ENCODE data around the gene IL17C. TPM values are rescaled to one million over a fixed set of nuclear protein-coding genes. Genes with fewer than 3 reads are reported as not detected.

Gene IL17C
- total RNA-seq, 1 donor from 2014 or later, result not detected

- TF ChIP-seq CTCF (IDR thresholded peaks at IDR 0.05), result no peak
- intact Hi-C loops (cut with DNase I), result no loop called here
Measured at GRCh38 chr16:88610909-88611812, 27.2 kb upstream of the IL17C start.

GRCh38 chr16:88613293-88613692 lies 25.1 kb upstream of the IL17C start:
- no peak for DNase-seq (ENCODE audit: low spot score in 2 of 2)
- intact Hi-C loops (cut with DNase I), result no loop called here
- Histone ChIP-seq H3K4me3 (no peak overlapping the region), H3K4me1 (no peaks in the 10 kb centered on the region), H3K27ac (no peak overlapping the region), H3K36me3 (peaks cover 46 to 53% of the 10 kb centered on the region in 2 donors), H3K9me3 (no peaks in the 10 kb centered on the region), H3K27me3 (no peaks in the 10 kb centered on the region)
- TF ChIP-seq CTCF (IDR thresholded peaks at IDR 0.05), result no peak

More at GRCh38 chr16:88610909-88611812, 27.2 kb upstream of the IL17C start:
- Histone ChIP-seq H3K4me3 (no peak overlapping the region), H3K36me3 (peaks cover 37 to 53% of the 10 kb centered on the region in 2 donors), H3K9me3 (no peaks in the 10 kb centered on the region), H3K4me1 (no peaks in the 10 kb centered on the region), H3K27me3 (no peaks in the 10 kb centered on the region), H3K27ac (no peak overlapping the region)
- DNase-seq (ENCODE audit: low spot score in 2 of 2), result no peak

- no peak overlapping the region for H3K27ac ChIP-seq
- peaks cover 45 to 51% of the 10 kb centered on the region in 2 donors for H3K36me3 ChIP-seq
- no peak for DNase-seq (ENCODE audit: low spot score in 2 of 2)
- no peaks in the 10 kb centered on the region for H3K27me3 ChIP-seq
- intact Hi-C loops (cut with DNase I), result no loop called here
- H3K4me1 ChIP-seq, result no peaks in the 10 kb centered on the region
- no peak for TF ChIP-seq CTCF (IDR thresholded peaks at IDR 0.05)
- H3K4me3 ChIP-seq, result no peak overlapping the region
- H3K9me3 ChIP-seq, result no peaks in the 10 kb centered on the region
Measured at GRCh38 chr16:88613911-88614817, 24.2 kb upstream of the IL17C start.

GRCh38 chr16:88614818-88615580 lies 23.4 kb upstream of the IL17C start:
- H3K36me3 ChIP-seq, result peaks cover 37 to 47% of the 10 kb centered on the region in 2 donors
- H3K4me3 ChIP-seq, result no peak overlapping the region
- no peaks in the 10 kb centered on the region for H3K4me1 ChIP-seq
- TF ChIP-seq CTCF (IDR thresholded peaks at IDR 0.05), result no peak
- no peaks in the 10 kb centered on the region for H3K27me3 ChIP-seq
- no peak overlapping the region for H3K27ac ChIP-seq
- no peak for DNase-seq (ENCODE audit: low spot score in 2 of 2)
- intact Hi-C loops (cut with DNase I), result no loop called here
- no peaks in the 10 kb centered on the region for H3K9me3 ChIP-seq

GRCh38 chr16:88616320-88616719 lies 22.1 kb upstream of the IL17C start:
- no peaks in the 10 kb centered on the region for H3K9me3 ChIP-seq
- no peak for DNase-seq (ENCODE audit: low spot score in 2 of 2)
- H3K4me3 ChIP-seq, result no peak overlapping the region
- H3K4me1 ChIP-seq, result no peaks in the 10 kb centered on the region
- TF ChIP-seq CTCF (IDR thresholded peaks at IDR 0.05), result no peak
- H3K27ac ChIP-seq, result no peak overlapping the region
- intact Hi-C loops (cut with DNase I), result no loop called here
- H3K27me3 ChIP-seq, result no peaks in the 10 kb centered on the region
- H3K36me3 ChIP-seq, result peaks cover 24 to 34% of the 10 kb centered on the region in 2 donors

Data from ascending aorta (tissue), 2 donors.